K562 (cell line): Measurements from ENCODE around the gene TOMM22. TPM values are rescaled to one million over a fixed set of nuclear protein-coding genes. Genes with fewer than 3 reads are reported as not detected.

ENCODE experiments used
- BRF2 ChIP-seq: IDR thresholded peaks from 3 replicates; pipeline ENCODE4 v1.6.1; 2011; ENCODE audit warnings: borderline replicate concordance, mild to moderate bottlenecking; ENCODE audit not compliant: insufficient read length, insufficient read depth
- CCNT2 ChIP-seq: IDR thresholded peaks from 2 replicates; pipeline ENCODE4 v1.6.1; 2011; ENCODE audit warnings: borderline replicate concordance, low read depth, mild to moderate bottlenecking, moderate library complexity, mixed read lengths, low read length; ENCODE audit not compliant: insufficient read length; ENCODE audit errors: extremely low read depth
- E4F1 ChIP-seq: fragments of 250-450 bp; sonication (Bioruptor Pico); IDR thresholded peaks from 2 replicates; pipeline ENCODE4 v1.5.0; 2021; ENCODE audit warnings: mild to moderate bottlenecking, borderline replicate concordance
- FOXM1 ChIP-seq, 2 experiments: fragments of 450-650 bp in 1 of 2; sonication (generic) in 1 of 2; formaldehyde crosslinking in 1 of 2; IDR thresholded peaks; 2 replicates each; pipeline versions ENCODE4 v1.6.1 to v1.9.0; 2017 to 2022; ENCODE audit warnings: low read depth in 2 of 2, mild to moderate bottlenecking in 2 of 2, missing genetic modification reagents in 1 of 2, moderate library complexity in 1 of 2
- NR2F6 ChIP-seq: fragments of 450-650 bp; formaldehyde crosslinking; IDR thresholded peaks from 2 replicates; pipeline ENCODE4 v1.4.0; 2020; ENCODE audit warnings: mild to moderate bottlenecking
- RERE ChIP-seq: sonication (generic); formaldehyde crosslinking; IDR thresholded peaks from 2 replicates; pipeline ENCODE4 v1.8.0; 2023; ENCODE audit warnings: missing genetic modification reagents, mild to moderate bottlenecking, borderline replicate concordance
- TFE3 ChIP-seq: fragments of 450-650 bp; formaldehyde crosslinking; IDR thresholded peaks from 2 replicates; pipeline ENCODE4 v1.4.0; 2020; ENCODE audit warnings: mild to moderate bottlenecking, mixed read lengths
- TRIM25 ChIP-seq: fragments of 450-650 bp; IDR thresholded peaks from 2 replicates; pipeline ENCODE4 v1.7.0; 2016; ENCODE audit warnings: borderline replicate concordance
- TSC22D4 ChIP-seq: fragments of 450-650 bp; IDR thresholded peaks from 2 replicates; pipeline ENCODE4 v1.6.1; 2016; ENCODE audit warnings: missing genetic modification characterization, missing biosample characterization, control low read depth
- ZBTB26 ChIP-seq: fragments of 450-650 bp; formaldehyde crosslinking; IDR thresholded peaks from 2 replicates; pipeline ENCODE4 v1.4.0; 2022; ENCODE audit warnings: missing genetic modification characterization
- ZNF644 ChIP-seq: fragments of 200-800 bp; sonication (Bioruptor generic); IDR thresholded peaks from 2 replicates; pipeline ENCODE4 v1.6.1; 2016; ENCODE audit warnings: low read depth, missing genetic modification characterization, missing compliant biosample characterization
- ZNF785 ChIP-seq: fragments of 250-450 bp; sonication (Bioruptor Pico); IDR thresholded peaks from 2 replicates; pipeline ENCODE4 v1.4.0; 2020; ENCODE audit warnings: mild to moderate bottlenecking
- polyA plus RNA-seq, 8 experiments: library from polyadenylated mRNA; depleted of rRNA in 4 of 8; stranded (reverse) in 5 of 8; unstranded in 3 of 8; fragments of >200 nt; fragmentation: Nextera tagmentation in 2 of 8; fragmentation: Illumina TruSeq in 1 of 8; extraction: Ambion mirVana in 2 of 8; extraction: Trizol in 1 of 8; gene quantifications; 2 replicates each; pipeline versions ENCODE4 v1.2.1 to v1.2.3, GENCODE V29; 2011 to 2014; ENCODE audit warnings: inconsistent platforms in 1 of 8, missing spikeins in 1 of 8
- total RNA-seq, 7 experiments: library from RNA; depleted of rRNA in 6 of 7; stranded (reverse); fragments of >200 nt in 6 of 7; fragmentation: Illumina TruSeq in 2 of 7; extraction: Trizol in 2 of 7; gene quantifications; 2 replicates each; pipeline versions ENCODE4 v1.2.1 to v1.2.3, GENCODE V29; 2011 to 2021; ENCODE audit warnings: low replicate concordance in 1 of 7

The TOMM22 gene
- total and polyA plus RNA-seq, 9 of the 15 experiments (the other 6 are each of a cell fraction or from before 2014, with no cell fraction given): 25.8 to 108 (median 73.8) TPM

- TF ChIP-seq E4F1 (CRISPR knock-in tag) (no peak), TRIM25 (no peak), FOXM1 (IDR thresholded peaks at IDR 0.05; ENCODE audit: low read depth) (no peak), FOXM1 (CRISPR knock-in tag; IDR thresholded peaks at IDR 0.05; ENCODE audit: low read depth) (no peak), NR2F6 (CRISPR knock-in tag) (no peak), TSC22D4 (tag) (no peak), RERE (CRISPR knock-in tag) (no peak), CCNT2 (no peak), BRF2 (no peak), ZNF785 (CRISPR knock-in tag) (no peak), TFE3 (no peak), ZBTB26 (CRISPR knock-in tag) (no peak), ZNF644 (tag) (no peak)
Observed at GRCh38 chr22:38638728-38639127, 43.0 kb upstream of the TOMM22 start (continued).
